ENCODE results near the gene SH3BP4.

SH3BP4 gene

DNA sequence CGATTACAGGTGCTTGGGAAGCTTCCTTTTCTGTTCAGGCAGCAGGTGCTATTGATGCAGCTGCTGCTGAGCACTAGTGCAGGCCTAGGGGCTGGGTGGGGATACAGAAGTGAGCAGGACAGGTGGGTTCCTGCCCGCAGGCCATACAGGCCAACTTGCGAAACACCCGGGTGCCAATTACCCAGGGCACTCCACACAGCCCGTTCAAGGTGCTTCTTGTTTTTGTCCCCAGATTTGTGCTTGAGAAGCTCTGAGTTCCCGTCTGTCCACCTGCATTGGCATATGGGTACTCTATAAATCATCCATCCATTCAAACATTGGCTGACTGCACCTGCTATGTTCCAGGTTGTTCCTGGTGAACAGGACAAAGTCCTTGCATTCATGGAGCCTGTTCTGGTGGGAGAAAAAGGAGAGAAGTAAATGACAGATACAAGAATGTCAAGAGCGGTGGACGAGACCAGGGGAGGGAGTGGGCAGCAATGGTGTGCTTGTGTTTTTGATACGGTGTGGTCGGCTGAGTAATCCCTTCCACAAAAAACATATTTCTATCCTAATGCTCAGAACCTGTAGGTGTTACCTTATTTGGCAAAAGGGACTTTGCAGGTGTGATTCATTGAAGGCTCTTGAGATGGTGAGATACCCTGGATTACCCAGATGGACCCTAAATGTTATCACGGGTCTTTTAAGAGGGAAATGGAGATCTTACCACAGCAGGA, 31.4 kb downstream of the SH3BP4 start:
- TF ChIP-seq, protein P1, sequence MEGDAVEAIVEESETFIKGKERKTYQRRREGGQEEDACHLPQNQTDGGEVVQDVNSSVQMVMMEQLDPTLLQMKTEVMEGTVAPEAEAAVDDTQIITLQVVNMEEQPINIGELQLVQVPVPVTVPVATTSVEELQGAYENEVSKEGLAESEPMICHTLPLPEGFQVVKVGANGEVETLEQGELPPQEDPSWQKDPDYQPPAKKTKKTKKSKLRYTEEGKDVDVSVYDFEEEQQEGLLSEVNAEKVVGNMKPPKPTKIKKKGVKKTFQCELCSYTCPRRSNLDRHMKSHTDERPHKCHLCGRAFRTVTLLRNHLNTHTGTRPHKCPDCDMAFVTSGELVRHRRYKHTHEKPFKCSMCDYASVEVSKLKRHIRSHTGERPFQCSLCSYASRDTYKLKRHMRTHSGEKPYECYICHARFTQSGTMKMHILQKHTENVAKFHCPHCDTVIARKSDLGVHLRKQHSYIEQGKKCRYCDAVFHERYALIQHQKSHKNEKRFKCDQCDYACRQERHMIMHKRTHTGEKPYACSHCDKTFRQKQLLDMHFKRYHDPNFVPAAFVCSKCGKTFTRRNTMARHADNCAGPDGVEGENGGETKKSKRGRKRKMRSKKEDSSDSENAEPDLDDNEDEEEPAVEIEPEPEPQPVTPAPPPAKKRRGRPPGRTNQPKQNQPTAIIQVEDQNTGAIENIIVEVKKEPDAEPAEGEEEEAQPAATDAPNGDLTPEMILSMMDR (IDR thresholded peaks at IDR 0.05; ENCODE audit: low read depth, low read length): no peak
- no peak for TF ChIP-seq EZH2phosphoT487 (IDR thresholded peaks at IDR 0.05; ENCODE audit: low read depth)
- no peaks in the 10 kb centered on the region for H3K9me3 ChIP-seq (ENCODE audit: insufficient read depth, low read length)
- no peak overlapping the region for H3K9ac ChIP-seq (ENCODE audit: low read length)
- no peak overlapping the region for H3K27ac ChIP-seq (ENCODE audit: low read length)
- H3K4me1 ChIP-seq (ENCODE audit: low read length): no peaks in the 10 kb centered on the region
- H4K20me1 ChIP-seq (ENCODE audit: insufficient read depth, low read length): no peaks in the 10 kb centered on the region
- H3K4me2 ChIP-seq (ENCODE audit: low read length): no peak overlapping the region
- H2AFZ ChIP-seq (ENCODE audit: low read depth, low read length): no peak overlapping the region
- no peaks in the 10 kb centered on the region for H3K36me3 ChIP-seq (replicated peaks; ENCODE audit: low read depth, low read length)
- H3K27me3 ChIP-seq (ENCODE audit: low read depth, low read length): no peaks in the 10 kb centered on the region
- no peak overlapping the region for H3K4me3 ChIP-seq (ENCODE audit: low read length)
- H3K79me2 ChIP-seq (ENCODE audit: low read length): no peaks in the 10 kb centered on the region

DNA sequence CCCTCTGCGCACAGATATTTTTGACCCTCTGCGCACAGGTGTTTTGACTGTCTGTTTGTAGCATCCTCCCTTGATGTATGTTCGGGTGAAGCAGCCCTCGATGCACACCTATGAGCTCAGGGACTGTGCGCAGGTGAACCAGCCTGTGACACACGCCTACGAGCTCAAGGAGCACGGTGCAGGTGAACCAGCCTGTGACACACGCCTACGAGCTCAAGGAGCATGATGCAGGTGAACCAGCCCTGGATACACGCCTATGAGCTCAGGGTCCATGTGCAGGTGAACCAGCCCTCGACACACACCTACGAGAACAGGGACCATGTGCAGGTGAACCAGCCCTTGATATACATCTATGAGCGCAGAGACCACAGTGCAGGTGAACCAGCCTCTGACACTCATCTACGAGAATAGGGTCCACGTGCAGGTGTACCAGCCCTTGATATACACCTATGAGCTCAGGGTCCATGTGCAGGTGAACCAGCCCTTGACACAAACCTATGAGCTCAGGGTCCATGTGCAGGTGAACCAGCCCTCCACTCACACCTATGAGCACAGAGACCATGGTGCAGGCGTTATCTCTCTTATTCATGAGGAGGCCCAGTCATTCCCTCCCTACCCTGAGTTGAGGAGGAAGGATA, 33.9 kb downstream of the SH3BP4 start:
- Histone ChIP-seq H3K36me3 (replicated peaks; ENCODE audit: low read depth, low read length) (no peaks in the 10 kb centered on the region), H3K4me3 (ENCODE audit: low read length) (no peak overlapping the region), H2AFZ (ENCODE audit: low read depth, low read length) (no peak overlapping the region), H4K20me1 (ENCODE audit: insufficient read depth, low read length) (no peaks in the 10 kb centered on the region), H3K79me2 (ENCODE audit: low read length) (no peaks in the 10 kb centered on the region), H3K4me2 (ENCODE audit: low read length) (no peak overlapping the region), H3K9me3 (ENCODE audit: insufficient read depth, low read length) (no peaks in the 10 kb centered on the region), H3K4me1 (ENCODE audit: low read length) (no peaks in the 10 kb centered on the region), H3K27me3 (ENCODE audit: low read depth, low read length) (no peaks in the 10 kb centered on the region), H3K27ac (ENCODE audit: low read length) (no peak overlapping the region), H3K9ac (ENCODE audit: low read length) (no peak overlapping the region)
- TF ChIP-seq, protein P1 (IDR thresholded peaks at IDR 0.05; ENCODE audit: low read depth, low read length): no peak

DNA sequence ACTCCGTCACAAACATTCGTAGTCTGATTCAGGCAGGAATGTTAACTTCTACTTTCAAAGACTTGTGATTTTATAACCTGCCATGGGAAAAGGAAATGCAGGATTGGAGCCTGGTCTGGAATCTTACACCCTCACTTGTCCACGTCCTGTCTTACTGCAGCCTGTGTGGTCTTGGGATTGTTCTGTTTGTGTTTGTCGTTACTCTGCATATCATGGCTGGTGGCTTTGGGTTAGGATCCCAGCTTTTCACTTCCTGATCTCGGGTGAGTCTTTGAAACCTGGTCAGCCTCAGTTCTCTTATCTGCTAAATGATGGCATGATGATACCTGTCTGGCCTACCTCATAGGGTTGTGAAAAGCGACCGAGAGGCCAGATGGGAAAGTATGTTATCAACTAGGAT, 34.6 kb downstream of the SH3BP4 start:
- Histone ChIP-seq H3K4me3 (ENCODE audit: low read length) (no peak overlapping the region), H3K9ac (ENCODE audit: low read length) (no peak overlapping the region), H3K4me2 (ENCODE audit: low read length) (no peak overlapping the region), H3K36me3 (replicated peaks; ENCODE audit: low read depth, low read length) (no peaks in the 10 kb centered on the region), H3K27me3 (ENCODE audit: low read depth, low read length) (no peaks in the 10 kb centered on the region), H3K27ac (ENCODE audit: low read length) (no peak overlapping the region), H2AFZ (ENCODE audit: low read depth, low read length) (no peak overlapping the region), H3K79me2 (ENCODE audit: low read length) (no peaks in the 10 kb centered on the region), H3K9me3 (ENCODE audit: insufficient read depth, low read length) (no peaks in the 10 kb centered on the region), H4K20me1 (ENCODE audit: insufficient read depth, low read length) (no peaks in the 10 kb centered on the region), H3K4me1 (ENCODE audit: low read length) (no peaks in the 10 kb centered on the region)
- TF ChIP-seq, protein P1 (IDR thresholded peaks at IDR 0.05; ENCODE audit: low read depth, low read length): no peak
- no peak for TF ChIP-seq EZH2phosphoT487 (IDR thresholded peaks at IDR 0.05; ENCODE audit: low read depth)

DNA sequence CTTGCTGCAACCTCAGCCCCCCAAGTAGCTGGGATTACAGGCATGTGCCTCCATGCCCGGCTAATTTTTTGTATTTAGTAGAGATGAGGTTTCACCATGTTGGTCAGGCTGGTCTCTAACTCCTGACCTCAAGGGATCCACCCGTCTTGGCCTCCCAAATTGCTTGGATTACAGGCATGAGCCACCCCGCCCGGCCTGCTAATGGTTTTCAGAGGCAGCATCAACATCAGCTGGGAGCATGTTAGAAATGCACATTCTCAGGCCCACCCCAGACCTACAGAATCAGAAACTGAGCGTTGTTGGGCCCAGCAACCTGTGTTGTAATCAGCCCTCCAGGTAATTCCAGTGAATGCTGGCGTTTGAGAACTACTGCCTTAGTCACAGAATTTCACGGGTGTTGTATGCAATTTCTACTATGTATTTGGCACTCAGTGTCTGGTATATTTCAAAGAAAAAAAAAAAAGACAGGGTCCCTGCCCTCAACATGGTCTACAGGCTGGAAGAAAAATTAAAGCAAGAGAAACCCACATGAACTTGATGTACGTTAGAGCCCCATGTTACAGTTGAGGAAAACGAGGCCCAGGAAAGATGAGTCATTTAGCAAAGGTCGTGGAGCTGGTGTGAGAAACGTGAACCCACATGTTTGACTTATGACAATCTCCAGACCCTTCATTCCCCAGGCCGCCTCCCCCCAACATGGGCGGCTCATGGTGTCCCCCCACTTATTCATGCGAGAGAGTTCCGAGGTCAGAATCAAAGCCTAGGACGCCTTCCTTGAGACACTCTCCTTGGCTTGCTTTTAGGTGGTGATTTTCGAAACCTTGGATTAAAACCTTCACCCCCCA, 35.3 kb downstream of the SH3BP4 start:
- Histone ChIP-seq H3K27ac (ENCODE audit: low read length) (no peak overlapping the region), H3K4me2 (ENCODE audit: low read length) (no peak overlapping the region), H3K36me3 (replicated peaks; ENCODE audit: low read depth, low read length) (no peaks in the 10 kb centered on the region), H3K9ac (ENCODE audit: low read length) (no peak overlapping the region), H3K9me3 (ENCODE audit: insufficient read depth, low read length) (no peaks in the 10 kb centered on the region), H3K79me2 (ENCODE audit: low read length) (no peaks in the 10 kb centered on the region), H3K4me1 (ENCODE audit: low read length) (no peaks in the 10 kb centered on the region), H2AFZ (ENCODE audit: low read depth, low read length) (no peak overlapping the region), H4K20me1 (ENCODE audit: insufficient read depth, low read length) (no peaks in the 10 kb centered on the region), H3K4me3 (ENCODE audit: low read length) (no peak overlapping the region), H3K27me3 (ENCODE audit: low read depth, low read length) (no peaks in the 10 kb centered on the region)
- TF ChIP-seq EZH2phosphoT487 (IDR thresholded peaks at IDR 0.05; ENCODE audit: low read depth): no peak
- TF ChIP-seq, protein P1 (IDR thresholded peaks at IDR 0.05; ENCODE audit: low read depth, low read length): no peak
